Liver (tissue), 9 donors: Measurements from ENCODE around the gene FGFR4. TPM values are rescaled to one million over a fixed set of nuclear protein-coding genes. Genes with fewer than 3 reads are reported as not detected.

Experiments
- DNase-seq: peaks from one replicate; pipeline ENCODE4 v3.0.0-alpha.2; 2017; ENCODE audit warnings: low spot score
- H3K27ac ChIP-seq, 2 donors: one replicate each; pipeline ENCODE4 v1.7.0; 2013; ENCODE audit warnings: inconsistent platforms in 2 of 2, low read length in 2 of 2, control low read depth in 1 of 2, low read depth in 1 of 2, mild to moderate bottlenecking in 1 of 2
- H3K27me3 ChIP-seq, 4 donors: one replicate each; pipeline versions ENCODE4 v1.6.1 to v1.7.0; 2013; ENCODE audit warnings: low read length in 3 of 4, inconsistent platforms in 1 of 4, mild to moderate bottlenecking in 1 of 4, moderate library complexity in 1 of 4; ENCODE audit not compliant: control insufficient read depth in 4 of 4, insufficient read depth in 4 of 4
- H3K36me3 ChIP-seq, 4 donors: one replicate each; pipeline versions ENCODE4 v1.6.1 to v1.7.0; 2013; ENCODE audit warnings: low read length in 3 of 4, mild to moderate bottlenecking in 3 of 4, low read depth in 1 of 4, moderate library complexity in 1 of 4; ENCODE audit not compliant: control insufficient read depth in 4 of 4, insufficient read depth in 3 of 4
- H3K4me1 ChIP-seq, 4 donors: one replicate each; pipeline versions ENCODE4 v1.6.1 to v1.7.0; 2013; ENCODE audit warnings: low read length in 3 of 4, mild to moderate bottlenecking in 3 of 4, moderate library complexity in 1 of 4; ENCODE audit not compliant: control insufficient read depth in 4 of 4, insufficient read depth in 4 of 4
- H3K4me3 ChIP-seq, 3 donors: one replicate each; pipeline versions ENCODE4 v1.6.1 to v1.7.0; 2013; ENCODE audit warnings: low read length in 3 of 3, control low read depth in 1 of 3, low read depth in 1 of 3, mild to moderate bottlenecking in 1 of 3
- H3K9ac ChIP-seq, 2 donors: one replicate each; pipeline ENCODE4 v1.7.0; 2013; ENCODE audit warnings: low read length in 2 of 2, mild to moderate bottlenecking in 2 of 2, moderate library complexity in 2 of 2, control low read depth in 1 of 2, low read depth in 1 of 2
- H3K9me3 ChIP-seq, 4 donors: one replicate each; pipeline versions ENCODE4 v1.6.1 to v1.7.0; 2013; ENCODE audit warnings: low read length in 3 of 4; ENCODE audit not compliant: control insufficient read depth in 4 of 4
- ATF3 ChIP-seq: IDR thresholded peaks from 2 replicates; pipeline ENCODE4 v1.6.1; 2016; ENCODE audit warnings: antibody characterized with exemption
- CTCF ChIP-seq: fragments of 150-350 bp; IDR thresholded peaks from 2 replicates; pipeline ENCODE4 v1.5.1; 2017; ENCODE audit warnings: improper control_type of control experiment, low read depth, low read length; ENCODE audit not compliant: missing input control
- EGR1 ChIP-seq, 2 donors: IDR thresholded peaks; 2 replicates each; pipeline ENCODE4 v1.6.1; 2016 to 2018; ENCODE audit warnings: antibody characterized with exemption in 2 of 2, low read depth in 2 of 2
- FOXA1 ChIP-seq: IDR thresholded peaks from 2 replicates; pipeline ENCODE4 v1.6.1; 2016; ENCODE audit warnings: antibody characterized with exemption
- FOXA2 ChIP-seq: IDR thresholded peaks from 2 replicates; pipeline ENCODE4 v1.6.1; 2016; ENCODE audit warnings: antibody characterized with exemption
- GABPA ChIP-seq, 2 donors: IDR thresholded peaks in 1 of 2; conservative IDR thresholded peaks in 1 of 2; 2 replicates each; pipeline ENCODE4 v1.6.1; 2016; ENCODE audit warnings: antibody characterized with exemption in 2 of 2, mild to moderate bottlenecking in 1 of 2, moderate library complexity in 1 of 2
- HNF4A ChIP-seq, 2 donors: conservative IDR thresholded peaks; 2 replicates each; pipeline ENCODE4 v1.6.1; 2016; ENCODE audit warnings: antibody characterized with exemption in 2 of 2, mild to moderate bottlenecking in 2 of 2
- HNF4G ChIP-seq: IDR thresholded peaks from 2 replicates; pipeline ENCODE4 v1.6.1; 2016; ENCODE audit warnings: antibody characterized with exemption
- JUND ChIP-seq, 2 donors: IDR thresholded peaks; 2 replicates each; pipeline ENCODE4 v1.6.1; 2016; ENCODE audit warnings: antibody characterized with exemption in 2 of 2
- NR2F2 ChIP-seq: IDR thresholded peaks from 2 replicates; pipeline ENCODE4 v1.6.1; 2016; ENCODE audit warnings: antibody characterized with exemption
- RAD21 ChIP-seq, 2 donors: IDR thresholded peaks; 2 replicates each; pipeline ENCODE4 v1.6.1; 2016; ENCODE audit warnings: antibody characterized with exemption in 2 of 2, mild to moderate bottlenecking in 2 of 2
- REST ChIP-seq: IDR thresholded peaks from 2 replicates; pipeline ENCODE4 v1.6.1; 2016; ENCODE audit warnings: antibody characterized with exemption, mild to moderate bottlenecking
- RXRA ChIP-seq, 2 donors: IDR thresholded peaks; 2 replicates each; pipeline ENCODE4 v1.6.1; 2017 to 2018; ENCODE audit warnings: antibody characterized with exemption in 2 of 2, mild to moderate bottlenecking in 1 of 2
- SP1 ChIP-seq: IDR thresholded peaks from 2 replicates; pipeline ENCODE4 v1.6.1; 2018; ENCODE audit warnings: antibody characterized with exemption, mild to moderate bottlenecking
- TAF1 ChIP-seq: conservative IDR thresholded peaks from 2 replicates; pipeline ENCODE4 v1.6.1; 2016; ENCODE audit warnings: antibody characterized with exemption, mild to moderate bottlenecking
- YY1 ChIP-seq: IDR thresholded peaks from 2 replicates; pipeline ENCODE4 v1.6.1; 2016; ENCODE audit warnings: antibody characterized with exemption, mild to moderate bottlenecking
- ZBTB33 ChIP-seq: IDR thresholded peaks from 2 replicates; pipeline ENCODE4 v1.6.1; 2016; ENCODE audit warnings: antibody characterized with exemption
- WGBS: extraction: QIAGEN DNeasy Blood & Tissue Kit; methylation state at CpG from one replicate; pipeline ENCODE4 v1.1.7; 2013; 5-methylcytosine and 5-hydroxymethylcytosine counted together
- polyA plus RNA-seq, 2 donors: library from polyadenylated mRNA; stranded (reverse) in 1 of 2; unstranded in 1 of 2; fragments of 200-250 nt in 1 of 2; fragments of >200 nt in 1 of 2; fragmentation: Nextera tagmentation in 1 of 2; extraction: Ambion mirVana in 1 of 2; gene quantifications; one replicate each; pipeline versions ENCODE4 v1.2.1 to v1.2.3, GENCODE V29; 2013 to 2015
- total RNA-seq, 2 donors: library from RNA; depleted of rRNA; stranded (reverse); fragments of >200 nt; gene quantifications; one replicate each; pipeline ENCODE4 v1.2.3, GENCODE V29; 2014
- TF ChIP-seq, protein P1 (sequence below): IDR thresholded peaks from 2 replicates; pipeline ENCODE4 v1.6.1; 2016; ENCODE audit warnings: antibody characterized with exemption
- donor health status: healthy.
- donor health status: healthy.
- donor health status: healthy.
- donor health status: healthy.
- donor health status: healthy.

Gene FGFR4
- total and polyA plus RNA-seq, 4 donors = 42.3 to 72.6 (median 56.3) TPM

GRCh38 chr5:177122566-177122965 is 35.9 kb downstream of the FGFR4 start:
- Histone ChIP-seq H3K4me3 (no peak overlapping the region), H3K27me3 (no peaks in the 10 kb centered on the region), H3K9ac (no peak overlapping the region), H3K36me3 (no peaks in the 10 kb centered on the region), H3K9me3 (no peaks in the 10 kb centered on the region), H3K27ac (no peak overlapping the region), H3K4me1 (no peaks in the 10 kb centered on the region)
- WGBS = 98% methylated on average over 5 of the region's 5 CpGs
- no peak for DNase-seq
- no peak for TF ChIP-seq GABPA (IDR thresholded peaks at IDR 0.05 in 1 of 2, conservative IDR thresholded peaks at IDR 0.05 in 1 of 2)
- TF ChIP-seq ZBTB33 = no peak
- no peak for TF ChIP-seq FOXA2
- no peak for TF ChIP-seq HNF4G
- no peak for TF ChIP-seq NR2F2
- TF ChIP-seq HNF4A (conservative IDR thresholded peaks at IDR 0.05) = no peak
- no peak for TF ChIP-seq YY1
- no peak for TF ChIP-seq RXRA (IDR thresholded peaks at IDR 0.05)
- TF ChIP-seq ATF3 = no peak
- TF ChIP-seq SP1 = no peak
- no peak for TF ChIP-seq JUND (IDR thresholded peaks at IDR 0.05)
- TF ChIP-seq, protein P1, sequence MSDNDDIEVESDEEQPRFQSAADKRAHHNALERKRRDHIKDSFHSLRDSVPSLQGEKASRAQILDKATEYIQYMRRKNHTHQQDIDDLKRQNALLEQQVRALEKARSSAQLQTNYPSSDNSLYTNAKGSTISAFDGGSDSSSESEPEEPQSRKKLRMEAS = no peak
- no peak for TF ChIP-seq EGR1 (IDR thresholded peaks at IDR 0.05; ENCODE audit: low read depth in 2 of 2)

GRCh38 chr5:177123789-177124485 is 37.2 kb downstream of the FGFR4 start:
- H3K27ac ChIP-seq = no peak overlapping the region
- DNase-seq = no peak
- H3K4me1 ChIP-seq = no peaks in the 10 kb centered on the region
- H3K9ac ChIP-seq = no peak overlapping the region
- TF ChIP-seq ZBTB33 = no peak
- TF ChIP-seq, protein P1 = no peak
- no peak for TF ChIP-seq ATF3
- TF ChIP-seq FOXA2 = no peak
- no peak for TF ChIP-seq REST
- TF ChIP-seq FOXA1 = no peak
- no peak for TF ChIP-seq RXRA (IDR thresholded peaks at IDR 0.05)
- TF ChIP-seq JUND (IDR thresholded peaks at IDR 0.05) = no peak
- TF ChIP-seq HNF4G = no peak
- TF ChIP-seq YY1 = no peak
- TF ChIP-seq EGR1 (IDR thresholded peaks at IDR 0.05; ENCODE audit: low read depth in 2 of 2) = no peak
- TF ChIP-seq HNF4A (conservative IDR thresholded peaks at IDR 0.05) = no peak
- no peak for TF ChIP-seq NR2F2
- TF ChIP-seq GABPA (IDR thresholded peaks at IDR 0.05 in 1 of 2, conservative IDR thresholded peaks at IDR 0.05 in 1 of 2) = no peak
- TF ChIP-seq CTCF = no peak
- TF ChIP-seq SP1 = no peak
- no peak for TF ChIP-seq RAD21 (IDR thresholded peaks at IDR 0.05)
- TF ChIP-seq TAF1 = no peak
- 91% methylated on average over 15 of the region's 15 CpGs for WGBS
- H3K4me3 ChIP-seq = no peak overlapping the region
- H3K36me3 ChIP-seq = no peaks in the 10 kb centered on the region
- no peaks in the 10 kb centered on the region for H3K9me3 ChIP-seq
- H3K27me3 ChIP-seq = no peaks in the 10 kb centered on the region
